Suppressor macrophage treated with lipopolysaccharide for 4 hours (primary cell): ENCODE results near the gene CD109.
"Not testable (repeated sequence)": the region's sequence is repeated elsewhere in the genome, so short reads cannot be mapped to it uniquely, and the experiment has no call there.

Experiments used
- DNase-seq: peaks from one replicate; pipeline ENCODE4 v3.0.0-alpha.2; 2020

Gene CD109

GRCh38 chr6:73688351-73688750 is 7.7 kb upstream of the CD109 start:
- DNase-seq = no peak

- DNase-seq = no peak
Observed at GRCh38 chr6:73690056-73690455, 5.9 kb upstream of the CD109 start.

- DNase-seq = no peak
Observed at GRCh38 chr6:73691512-73691911, 4.5 kb upstream of the CD109 start.

GRCh38 chr6:73694711-73695411 is 1.1 kb upstream of the CD109 start:
- DNase-seq = peak; percentile 34

- DNase-seq = peak; percentile 48
Observed at GRCh38 chr6:73696966-73697655, 1.1 kb downstream of the CD109 start.

GRCh38 chr6:73699676-73700459 is 3.9 kb downstream of the CD109 start:
- no peak for DNase-seq

- no peak for DNase-seq
Observed at GRCh38 chr6:73702444-73702843, 6.4 kb downstream of the CD109 start.

GRCh38 chr6:73703466-73703865 is 7.5 kb downstream of the CD109 start:
- DNase-seq = no peak

GRCh38 chr6:73704260-73704659 is 8.3 kb downstream of the CD109 start:
- DNase-seq = peak; percentile 56

GRCh38 chr6:73704798-73705197 is 8.8 kb downstream of the CD109 start:
- no peak for DNase-seq

GRCh38 chr6:73706971-73707370 is 11.0 kb downstream of the CD109 start:
- DNase-seq = no peak

- DNase-seq = no peak
Observed at GRCh38 chr6:73710470-73710869, 14.5 kb downstream of the CD109 start.

- DNase-seq = no peak
Observed at GRCh38 chr6:73710948-73711347, 14.9 kb downstream of the CD109 start.

- DNase-seq = no peak
Observed at GRCh38 chr6:73712535-73713173, 16.7 kb downstream of the CD109 start.

- no peak for DNase-seq
Observed at GRCh38 chr6:73713426-73714147, 17.6 kb downstream of the CD109 start.

- DNase-seq = peak; percentile 59
Observed at GRCh38 chr6:73715111-73715508, 19.1 kb downstream of the CD109 start.

- no peak for DNase-seq
Observed at GRCh38 chr6:73719046-73719445, 23.0 kb downstream of the CD109 start.

- peak; percentile 92 for DNase-seq
Observed at GRCh38 chr6:73722318-73723060, 26.5 kb downstream of the CD109 start.

GRCh38 chr6:73723480-73723879 is 27.5 kb downstream of the CD109 start:
- not testable (repeated sequence) for DNase-seq

- no peak for DNase-seq
Observed at GRCh38 chr6:73724389-73724788, 28.4 kb downstream of the CD109 start.

- peak; percentile 85 for DNase-seq
Observed at GRCh38 chr6:73725192-73725591, 29.2 kb downstream of the CD109 start.

GRCh38 chr6:73727114-73727513 is 31.1 kb downstream of the CD109 start:
- DNase-seq = no peak
